Uterus (tissue), 2 donors: ENCODE data around the gene SORT1.

ENCODE experiments used
- CTCF ChIP-seq, 4 experiments: fragments of 200-600 bp in 2 of 4; fragments of 450-650 bp in 2 of 4; sonication (generic) in 2 of 4; IDR thresholded peaks; one replicate each; pipeline ENCODE4 v1.5.1; 2016 to 2019; ENCODE audit warnings: antibody characterized with exemption in 4 of 4, mild to moderate bottlenecking in 2 of 4, moderate library complexity in 1 of 4
- POLR2A ChIP-seq, 2 donors: fragments of 450-650 bp; IDR thresholded peaks; one replicate each; pipeline ENCODE4 v1.6.1; 2016; ENCODE audit warnings: antibody characterized with exemption in 2 of 2, mild to moderate bottlenecking in 1 of 2, moderate library complexity in 1 of 2

GRCh38 chr1:109425391-109426280 lies 27.9 kb upstream of the SORT1 start:
- no peak for TF ChIP-seq CTCF (IDR thresholded peaks at IDR 0.05)
- TF ChIP-seq POLR2A (IDR thresholded peaks at IDR 0.05), result no peak
